ENCODE results near the gene MRPL40.

DNA sequence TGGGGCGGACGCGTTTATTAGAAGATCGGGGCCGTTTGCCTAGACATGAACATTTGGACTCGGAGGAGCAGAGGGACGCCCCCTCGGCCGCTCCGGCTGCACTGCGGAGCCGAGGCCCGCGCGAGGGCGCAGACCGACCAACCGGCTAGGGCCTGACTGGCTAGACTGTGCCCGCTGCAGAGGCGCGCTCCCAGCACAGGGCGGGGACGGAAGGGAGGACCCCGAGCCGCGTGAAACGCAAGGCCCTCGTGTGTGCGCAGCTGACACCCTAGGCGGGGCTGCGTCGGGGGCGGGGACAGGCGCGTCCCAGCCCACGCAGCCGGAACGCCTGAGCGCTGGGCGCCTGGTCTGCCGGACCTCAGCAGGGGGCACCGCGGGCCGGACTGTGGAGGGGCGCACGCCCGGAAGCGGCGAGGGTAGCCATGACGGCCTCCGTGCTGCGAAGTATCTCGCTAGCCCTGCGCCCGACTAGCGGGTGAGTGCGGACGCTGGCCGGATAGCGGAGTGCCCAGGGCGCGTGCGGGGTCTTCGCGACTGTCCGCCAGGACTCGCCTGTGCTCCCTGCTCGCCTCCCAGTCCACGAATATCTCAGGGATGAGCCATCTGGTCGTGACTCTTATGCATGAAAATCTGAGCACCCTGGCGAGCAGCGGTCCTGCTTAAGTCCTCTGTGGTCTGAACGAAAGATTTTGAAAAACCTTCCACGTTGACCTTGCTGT is at the start of gene MRPL40:
- TF ChIP-seq, protein P1, sequence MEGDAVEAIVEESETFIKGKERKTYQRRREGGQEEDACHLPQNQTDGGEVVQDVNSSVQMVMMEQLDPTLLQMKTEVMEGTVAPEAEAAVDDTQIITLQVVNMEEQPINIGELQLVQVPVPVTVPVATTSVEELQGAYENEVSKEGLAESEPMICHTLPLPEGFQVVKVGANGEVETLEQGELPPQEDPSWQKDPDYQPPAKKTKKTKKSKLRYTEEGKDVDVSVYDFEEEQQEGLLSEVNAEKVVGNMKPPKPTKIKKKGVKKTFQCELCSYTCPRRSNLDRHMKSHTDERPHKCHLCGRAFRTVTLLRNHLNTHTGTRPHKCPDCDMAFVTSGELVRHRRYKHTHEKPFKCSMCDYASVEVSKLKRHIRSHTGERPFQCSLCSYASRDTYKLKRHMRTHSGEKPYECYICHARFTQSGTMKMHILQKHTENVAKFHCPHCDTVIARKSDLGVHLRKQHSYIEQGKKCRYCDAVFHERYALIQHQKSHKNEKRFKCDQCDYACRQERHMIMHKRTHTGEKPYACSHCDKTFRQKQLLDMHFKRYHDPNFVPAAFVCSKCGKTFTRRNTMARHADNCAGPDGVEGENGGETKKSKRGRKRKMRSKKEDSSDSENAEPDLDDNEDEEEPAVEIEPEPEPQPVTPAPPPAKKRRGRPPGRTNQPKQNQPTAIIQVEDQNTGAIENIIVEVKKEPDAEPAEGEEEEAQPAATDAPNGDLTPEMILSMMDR (IDR thresholded peaks at IDR 0.05), result peak in 2 of 4 experiments; percentile 41 to 44
- peak; percentile 45 to 85 for TF ChIP-seq POLR2A (IDR thresholded peaks at IDR 0.05)

Measured in uterus (tissue), 2 donors.